Measurements from ENCODE around the gene DST.

Gene DST

DNA sequence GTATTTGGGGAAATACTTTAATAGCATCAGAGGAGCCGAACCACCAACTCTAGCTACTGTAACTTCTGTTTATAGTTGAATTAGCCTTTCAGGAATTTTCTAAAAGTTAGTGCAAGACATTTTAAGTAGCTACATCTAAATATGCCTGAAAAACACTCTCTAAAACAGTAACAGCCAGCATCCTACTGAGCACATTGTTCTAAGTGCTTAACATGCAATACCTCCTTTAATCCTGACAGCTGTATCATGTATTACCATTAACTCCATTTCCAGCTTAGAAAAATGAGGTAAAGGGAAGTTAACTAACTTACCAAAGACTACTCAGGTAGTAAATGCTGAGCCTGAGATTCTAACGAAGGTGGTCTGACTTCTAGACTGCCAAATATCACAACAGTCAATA lies 120.7 kb downstream of the DST start:
- H3K9ac ChIP-seq (ENCODE audit: low read length), result no peak overlapping the region
- no peak overlapping the region for H2AFZ ChIP-seq (ENCODE audit: low read length)
- no peak overlapping the region for H3K27ac ChIP-seq (ENCODE audit: low read depth, low read length, poor library complexity, severe bottlenecking)
- H3K4me3 ChIP-seq (ENCODE audit: low read depth, low read length, poor library complexity, severe bottlenecking), result no peak overlapping the region
- TF ChIP-seq, protein P1, sequence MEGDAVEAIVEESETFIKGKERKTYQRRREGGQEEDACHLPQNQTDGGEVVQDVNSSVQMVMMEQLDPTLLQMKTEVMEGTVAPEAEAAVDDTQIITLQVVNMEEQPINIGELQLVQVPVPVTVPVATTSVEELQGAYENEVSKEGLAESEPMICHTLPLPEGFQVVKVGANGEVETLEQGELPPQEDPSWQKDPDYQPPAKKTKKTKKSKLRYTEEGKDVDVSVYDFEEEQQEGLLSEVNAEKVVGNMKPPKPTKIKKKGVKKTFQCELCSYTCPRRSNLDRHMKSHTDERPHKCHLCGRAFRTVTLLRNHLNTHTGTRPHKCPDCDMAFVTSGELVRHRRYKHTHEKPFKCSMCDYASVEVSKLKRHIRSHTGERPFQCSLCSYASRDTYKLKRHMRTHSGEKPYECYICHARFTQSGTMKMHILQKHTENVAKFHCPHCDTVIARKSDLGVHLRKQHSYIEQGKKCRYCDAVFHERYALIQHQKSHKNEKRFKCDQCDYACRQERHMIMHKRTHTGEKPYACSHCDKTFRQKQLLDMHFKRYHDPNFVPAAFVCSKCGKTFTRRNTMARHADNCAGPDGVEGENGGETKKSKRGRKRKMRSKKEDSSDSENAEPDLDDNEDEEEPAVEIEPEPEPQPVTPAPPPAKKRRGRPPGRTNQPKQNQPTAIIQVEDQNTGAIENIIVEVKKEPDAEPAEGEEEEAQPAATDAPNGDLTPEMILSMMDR (IDR thresholded peaks at IDR 0.05; ENCODE audit: low read length), result no peak
- TF ChIP-seq EZH2 (IDR thresholded peaks at IDR 0.05; ENCODE audit: borderline replicate concordance, low read length), result no peak
- H3K36me3 ChIP-seq (ENCODE audit: insufficient read depth, low read length), result no peaks in the 10 kb centered on the region
- H3K79me2 ChIP-seq (ENCODE audit: insufficient read depth, low read length), result no peaks in the 10 kb centered on the region
- no peaks in the 10 kb centered on the region for H4K20me1 ChIP-seq (ENCODE audit: insufficient read depth, low read length)
- H3K4me1 ChIP-seq (ENCODE audit: insufficient read depth, low read length, severe bottlenecking), result no peaks in the 10 kb centered on the region
- no peak overlapping the region for H3K4me2 ChIP-seq (ENCODE audit: low read length)
- no peaks in the 10 kb centered on the region for H3K9me3 ChIP-seq (ENCODE audit: low read length)
- no peaks in the 10 kb centered on the region for H3K27me3 ChIP-seq (ENCODE audit: insufficient read depth, low read length)
- no peaks in the 10 kb centered on the region for H3K9me2 ChIP-seq (ENCODE audit: low read depth, low read length)
- H3F3A ChIP-seq (ENCODE audit: insufficient read depth, low read length), result no peaks in the 10 kb centered on the region

DNA sequence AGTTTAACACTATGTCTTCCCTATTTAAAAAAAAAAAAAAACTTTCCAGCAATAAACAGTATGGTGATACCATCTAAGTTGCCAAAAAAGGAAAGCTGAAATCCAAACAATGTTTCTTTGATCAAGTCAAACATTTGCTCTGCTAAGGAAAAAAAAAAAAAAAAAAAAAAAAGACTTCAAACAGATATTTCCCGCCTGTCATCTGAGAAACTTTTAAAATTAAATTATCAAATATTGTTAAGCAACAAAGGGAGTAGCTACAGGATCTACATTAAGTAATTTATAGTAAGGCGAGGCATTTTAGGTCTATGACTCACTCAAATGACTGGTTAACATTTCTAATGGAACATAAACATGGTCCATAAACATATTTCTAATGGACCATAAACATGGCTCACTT lies 121.2 kb downstream of the DST start:
- H3K27ac ChIP-seq (ENCODE audit: low read depth, low read length, poor library complexity, severe bottlenecking), result no peak overlapping the region
- H3K4me3 ChIP-seq (ENCODE audit: low read depth, low read length, poor library complexity, severe bottlenecking), result no peak overlapping the region
- TF ChIP-seq, protein P1 (IDR thresholded peaks at IDR 0.05; ENCODE audit: low read length), result no peak
- TF ChIP-seq EZH2 (IDR thresholded peaks at IDR 0.05; ENCODE audit: borderline replicate concordance, low read length), result no peak
- H4K20me1 ChIP-seq (ENCODE audit: insufficient read depth, low read length), result no peaks in the 10 kb centered on the region
- H3K4me1 ChIP-seq (ENCODE audit: insufficient read depth, low read length, severe bottlenecking), result no peaks in the 10 kb centered on the region
- H2AFZ ChIP-seq (ENCODE audit: low read length), result no peak overlapping the region
- no peaks in the 10 kb centered on the region for H3K79me2 ChIP-seq (ENCODE audit: insufficient read depth, low read length)
- no peaks in the 10 kb centered on the region for H3F3A ChIP-seq (ENCODE audit: insufficient read depth, low read length)
- H3K9me3 ChIP-seq (ENCODE audit: low read length), result no peaks in the 10 kb centered on the region
- H3K9ac ChIP-seq (ENCODE audit: low read length), result no peak overlapping the region
- no peak overlapping the region for H3K4me2 ChIP-seq (ENCODE audit: low read length)
- no peaks in the 10 kb centered on the region for H3K9me2 ChIP-seq (ENCODE audit: low read depth, low read length)
- H3K27me3 ChIP-seq (ENCODE audit: insufficient read depth, low read length), result no peaks in the 10 kb centered on the region
- H3K36me3 ChIP-seq (ENCODE audit: insufficient read depth, low read length), result no peaks in the 10 kb centered on the region

DNA sequence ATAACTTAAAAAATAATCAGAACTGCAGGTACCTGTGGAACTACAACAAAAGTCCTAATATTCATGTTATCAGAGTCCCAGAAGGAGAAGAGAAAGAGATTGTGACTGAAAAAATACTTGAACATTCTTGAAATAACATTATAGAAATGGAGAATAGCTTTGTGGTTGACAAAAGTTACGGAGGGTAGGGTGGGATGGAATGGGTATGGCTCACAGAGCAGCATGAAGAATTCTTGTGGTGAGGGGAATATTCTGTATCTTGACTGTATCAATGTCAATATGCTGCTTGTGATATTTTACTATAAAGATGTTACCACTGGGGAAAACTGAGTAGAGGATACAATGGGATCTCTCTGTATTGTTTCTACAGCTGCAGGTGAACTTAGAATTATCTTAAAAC lies 122.5 kb downstream of the DST start:
- Histone ChIP-seq H3K27me3 (ENCODE audit: insufficient read depth, low read length) (no peaks in the 10 kb centered on the region), H2AFZ (ENCODE audit: low read length) (no peak overlapping the region), H3K9me3 (ENCODE audit: low read length) (no peaks in the 10 kb centered on the region), H3K79me2 (ENCODE audit: insufficient read depth, low read length) (no peaks in the 10 kb centered on the region), H3K4me1 (ENCODE audit: insufficient read depth, low read length, severe bottlenecking) (no peaks in the 10 kb centered on the region), H3K4me3 (ENCODE audit: low read depth, low read length, poor library complexity, severe bottlenecking) (no peak overlapping the region), H3K27ac (ENCODE audit: low read depth, low read length, poor library complexity, severe bottlenecking) (no peak overlapping the region), H3K4me2 (ENCODE audit: low read length) (no peak overlapping the region), H4K20me1 (ENCODE audit: insufficient read depth, low read length) (no peaks in the 10 kb centered on the region), H3K9ac (ENCODE audit: low read length) (no peak overlapping the region), H3F3A (ENCODE audit: insufficient read depth, low read length) (no peaks in the 10 kb centered on the region), H3K9me2 (ENCODE audit: low read depth, low read length) (no peaks in the 10 kb centered on the region), H3K36me3 (ENCODE audit: insufficient read depth, low read length) (no peaks in the 10 kb centered on the region)
- TF ChIP-seq, protein P1 (IDR thresholded peaks at IDR 0.05; ENCODE audit: low read length), result no peak
- no peak for TF ChIP-seq EZH2 (IDR thresholded peaks at IDR 0.05; ENCODE audit: borderline replicate concordance, low read length)
